Progenitor cell of endocrine pancreas (in vitro differentiated cells): Measurements from ENCODE around the gene PA2G4. TPM values are rescaled to one million over a fixed set of nuclear protein-coding genes. Genes with fewer than 3 reads are reported as not detected.

Experiments used
- DNase-seq: peaks from one replicate; pipeline ENCODE4 v3.0.0; 2021; ENCODE audit warnings: low spot score; ENCODE audit not compliant: unreplicated experiment
- H3K27ac Mint-ChIP-seq: 2 replicates; pipeline ENCODE4 v1.8.0; 2021; ENCODE audit warnings: mild to moderate bottlenecking, moderate library complexity, mixed read lengths
- H3K27me3 Mint-ChIP-seq: 2 replicates; pipeline ENCODE4 v1.8.0; 2021; ENCODE audit warnings: mixed read lengths
- H3K36me3 Mint-ChIP-seq: 2 replicates; pipeline ENCODE4 v1.8.0; 2022; ENCODE audit warnings: mixed read lengths; ENCODE audit not compliant: insufficient read depth
- H3K4me1 Mint-ChIP-seq: 2 replicates; pipeline ENCODE4 v1.8.0; 2021; ENCODE audit warnings: low read depth, mixed read lengths
- H3K4me3 Mint-ChIP-seq: 2 replicates; pipeline ENCODE4 v1.8.0; 2021; ENCODE audit warnings: low read depth, mild to moderate bottlenecking, moderate library complexity, mixed read lengths
- H3K9me3 Mint-ChIP-seq: 2 replicates; pipeline ENCODE4 v1.8.0; 2021; ENCODE audit warnings: low read depth, mixed read lengths
- CTCF ChIP-seq: fragments of 200-600 bp; sonication (generic); IDR thresholded peaks from one replicate; pipeline ENCODE4 v1.5.0; 2021; ENCODE audit warnings: antibody characterized with exemption, mild to moderate bottlenecking; ENCODE audit not compliant: unreplicated experiment
- total RNA-seq: library from RNA; stranded (reverse); gene quantifications from 2 replicates; pipeline ENCODE4 v1.2.1, GENCODE V29; 2021

The PA2G4 gene
- total RNA-seq, 1 donor from 2014 or later = 103 TPM

GRCh38 chr12:56151672-56152131, 47.3 kb downstream of the PA2G4 start:
- no peak for DNase-seq
- TF ChIP-seq CTCF = peak; percentile 70
- Mint-ChIP-seq H3K27ac (peak overlapping the region; percentile 97), H3K36me3 (peaks cover 10% of the 10 kb centered on the region), H3K27me3 (no peaks in the 10 kb centered on the region), H3K9me3 (no peaks in the 10 kb centered on the region), H3K4me3 (peak overlapping the region; percentile 94), H3K4me1 (peaks cover 16% of the 10 kb centered on the region)

GRCh38 chr12:56152132-56152755, 47.9 kb downstream of the PA2G4 start, which contains the start of gene MYL6B:
TSS of gene MYL6B (plus strand) at chr12:56152587. CDS start at chr12:56153919, 1,332 bp downstream.
- Mint-ChIP-seq H3K27me3 (no peaks in the 10 kb centered on the region), H3K4me1 (peaks cover 17% of the 10 kb centered on the region), H3K36me3 (peaks cover 10% of the 10 kb centered on the region), H3K27ac (peak within 1 kb of the TSS; percentile 97), H3K4me3 (peak within 1 kb of the TSS; percentile 94), H3K9me3 (no peaks in the 10 kb centered on the region)
- DNase-seq = peak; percentile 74
- no peak for TF ChIP-seq CTCF

- Mint-ChIP-seq H3K9me3 (no peaks in the 10 kb centered on the region), H3K27me3 (no peaks in the 10 kb centered on the region), H3K4me1 (peaks cover 22% of the 10 kb centered on the region), H3K36me3 (peaks cover 10% of the 10 kb centered on the region), H3K27ac (peak overlapping the region; percentile 97), H3K4me3 (peak overlapping the region; percentile 94)
- TF ChIP-seq CTCF = no peak
- DNase-seq = no peak
Measured at GRCh38 chr12:56152756-56153677, 48.7 kb downstream of the PA2G4 start.

- peaks cover 22% of the 10 kb centered on the region for H3K4me1 Mint-ChIP-seq
- no peak for DNase-seq
- no peaks in the 10 kb centered on the region for H3K9me3 Mint-ChIP-seq
- H3K36me3 Mint-ChIP-seq = peaks cover 12% of the 10 kb centered on the region
- no peak overlapping the region for H3K27ac Mint-ChIP-seq
- H3K4me3 Mint-ChIP-seq = peak overlapping the region; percentile 94
- no peak for TF ChIP-seq CTCF
- no peaks in the 10 kb centered on the region for H3K27me3 Mint-ChIP-seq
Measured at GRCh38 chr12:56153678-56154065, 49.3 kb downstream of the PA2G4 start.

- H3K27me3 Mint-ChIP-seq = no peaks in the 10 kb centered on the region
- peaks cover 16% of the 10 kb centered on the region for H3K36me3 Mint-ChIP-seq
- DNase-seq = no peak
- no peaks in the 10 kb centered on the region for H3K9me3 Mint-ChIP-seq
- H3K27ac Mint-ChIP-seq = no peak overlapping the region
- H3K4me1 Mint-ChIP-seq = peaks cover 26% of the 10 kb centered on the region
- no peak overlapping the region for H3K4me3 Mint-ChIP-seq
- no peak for TF ChIP-seq CTCF
Measured at GRCh38 chr12:56154246-56154771, 50.0 kb downstream of the PA2G4 start.
